Natural killer cell (primary cell): ENCODE measurements around the gene TSC22D1. TPM values are rescaled to one million over a fixed set of nuclear protein-coding genes. Genes with fewer than 3 reads are reported as not detected.

Experiments
- ATAC-seq, 3 donors: fragments of 150-1000 bp in 2 of 3; fragments of 200-7000 bp in 1 of 3; cut with Tn5 transposase; 1 replicate in 1 of 3; 2 replicates in 2 of 3; pipeline ENCODE4 v1.10.0; 2021; ENCODE audit warnings: mild to moderate bottlenecking in 2 of 3, moderate library complexity in 2 of 3
- DNase-seq, 2 donors: peaks; one replicate each; pipeline versions ENCODE4 v3.0.0 to v3.0.0-alpha.2; 2013 to 2021; ENCODE audit warnings: mixed read lengths in 1 of 2
- H3K27ac ChIP-seq: one replicate; pipeline ENCODE4 v1.5.1; 2013; ENCODE audit warnings: mild to moderate bottlenecking, low read length
- H3K27me3 ChIP-seq: one replicate; pipeline ENCODE4 v1.6.1; 2013; ENCODE audit warnings: low read length; ENCODE audit not compliant: control insufficient read depth, insufficient read depth
- H3K36me3 ChIP-seq: one replicate; pipeline ENCODE4 v1.6.1; 2013; ENCODE audit warnings: low read length; ENCODE audit not compliant: control insufficient read depth, insufficient read depth
- H3K4me1 ChIP-seq: one replicate; pipeline ENCODE4 v1.6.1; 2013; ENCODE audit warnings: low read length; ENCODE audit not compliant: control insufficient read depth, insufficient read depth
- H3K4me3 ChIP-seq: one replicate; pipeline ENCODE4 v1.5.1; 2013; ENCODE audit warnings: low read length
- H3K9me3 ChIP-seq: one replicate; pipeline ENCODE4 v1.6.1; 2013; ENCODE audit warnings: low read length; ENCODE audit not compliant: control insufficient read depth, insufficient read depth
- H3K27ac Mint-ChIP-seq, 2 donors: one replicate each; pipeline ENCODE4 v1.8.0; 2022; ENCODE audit warnings: mild to moderate bottlenecking in 2 of 2, mixed read lengths in 2 of 2, moderate library complexity in 1 of 2
- H3K27me3 Mint-ChIP-seq, 2 donors: one replicate each; pipeline ENCODE4 v1.8.0; 2022; ENCODE audit warnings: low read depth in 2 of 2, mixed read lengths in 2 of 2
- H3K36me3 Mint-ChIP-seq: one replicate; pipeline ENCODE4 v1.8.0; 2022; ENCODE audit warnings: mixed read lengths
- H3K4me1 Mint-ChIP-seq, 2 donors: one replicate each; pipeline ENCODE4 v1.8.0; 2022; ENCODE audit warnings: mixed read lengths in 2 of 2
- H3K4me3 Mint-ChIP-seq: one replicate; pipeline ENCODE4 v1.8.0; 2022; ENCODE audit warnings: mild to moderate bottlenecking, moderate library complexity, mixed read lengths
- H3K9me3 Mint-ChIP-seq, 2 donors: one replicate each; pipeline ENCODE4 v1.8.0; 2022; ENCODE audit warnings: mixed read lengths in 2 of 2
- WGBS: methylation state at CpG from one replicate; pipeline ENCODE4 v1.1.7; 2013; ENCODE audit warnings: missing lambda C conversion rate; ENCODE audit not compliant: insufficient coverage; 5-methylcytosine and 5-hydroxymethylcytosine counted together
- intact Hi-C: fragments of 100-400 bp; cut with micrococcal nuclease; formaldehyde crosslinking; loops from one replicate; pipeline ENCODE4 v1.14.2; 2022
- total RNA-seq, 4 donors: library from RNA; stranded (reverse); fragments of 120-200 nt in 1 of 4; gene quantifications; one replicate each; pipeline versions ENCODE4 v1.2.3 to v1.2.4, GENCODE V29; 2013 to 2022
- TF ChIP-seq, protein P1 (sequence below): fragments of 200-600 bp; IDR thresholded peaks from one replicate; pipeline ENCODE4 v1.8.0; 2022; ENCODE audit warnings: antibody characterized with exemption

The TSC22D1 gene
- total RNA-seq, 3 donors from 2014 or later (not counting 1 experiment from before 2014, with no cell fraction given), result 44.3 to 54.4 (median 44.6) TPM

DNA sequence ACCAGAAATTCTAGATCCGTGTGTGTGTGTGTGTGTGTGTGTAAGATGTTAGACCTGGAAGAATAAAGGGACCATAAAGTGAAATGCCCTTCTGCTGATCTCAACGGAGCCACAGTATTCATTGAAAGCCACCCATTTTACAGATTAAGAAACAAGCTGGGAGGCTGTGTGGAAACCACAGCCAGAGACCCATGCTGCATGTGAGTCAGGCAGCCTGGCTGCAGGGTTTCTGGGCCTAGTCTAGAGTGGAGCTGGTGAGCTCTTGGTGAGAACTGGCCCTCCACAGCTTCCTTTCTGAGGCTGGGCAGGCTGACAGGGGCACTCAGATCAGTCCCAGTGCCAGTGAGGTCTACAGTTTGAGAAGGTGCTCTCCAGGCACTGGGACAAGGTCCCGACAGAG, 127.3 kb downstream of the TSC22D1 start:
- H3K4me3 Mint-ChIP-seq, result no peak overlapping the region
- no peaks in the 10 kb centered on the region for H3K9me3 Mint-ChIP-seq
- H3K27me3 Mint-ChIP-seq, result no peaks in the 10 kb centered on the region
- no peaks in the 10 kb centered on the region for H3K4me1 ChIP-seq
- ATAC-seq (peak in 1 of 3 donors; percentile 21), DNase-seq (no peak)
- intact Hi-C loops, result no loop called here
- H3K9me3 ChIP-seq, result no peaks in the 10 kb centered on the region
- no peak overlapping the region for H3K27ac ChIP-seq
- TF ChIP-seq, protein P1, sequence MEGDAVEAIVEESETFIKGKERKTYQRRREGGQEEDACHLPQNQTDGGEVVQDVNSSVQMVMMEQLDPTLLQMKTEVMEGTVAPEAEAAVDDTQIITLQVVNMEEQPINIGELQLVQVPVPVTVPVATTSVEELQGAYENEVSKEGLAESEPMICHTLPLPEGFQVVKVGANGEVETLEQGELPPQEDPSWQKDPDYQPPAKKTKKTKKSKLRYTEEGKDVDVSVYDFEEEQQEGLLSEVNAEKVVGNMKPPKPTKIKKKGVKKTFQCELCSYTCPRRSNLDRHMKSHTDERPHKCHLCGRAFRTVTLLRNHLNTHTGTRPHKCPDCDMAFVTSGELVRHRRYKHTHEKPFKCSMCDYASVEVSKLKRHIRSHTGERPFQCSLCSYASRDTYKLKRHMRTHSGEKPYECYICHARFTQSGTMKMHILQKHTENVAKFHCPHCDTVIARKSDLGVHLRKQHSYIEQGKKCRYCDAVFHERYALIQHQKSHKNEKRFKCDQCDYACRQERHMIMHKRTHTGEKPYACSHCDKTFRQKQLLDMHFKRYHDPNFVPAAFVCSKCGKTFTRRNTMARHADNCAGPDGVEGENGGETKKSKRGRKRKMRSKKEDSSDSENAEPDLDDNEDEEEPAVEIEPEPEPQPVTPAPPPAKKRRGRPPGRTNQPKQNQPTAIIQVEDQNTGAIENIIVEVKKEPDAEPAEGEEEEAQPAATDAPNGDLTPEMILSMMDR, result no peak
- H3K4me3 ChIP-seq, result no peak overlapping the region
- peaks cover 0 to 7% of the 10 kb centered on the region in 2 donors for H3K4me1 Mint-ChIP-seq
- WGBS, result 76% methylated on average over 3 of the region's 3 CpGs
- no peaks in the 10 kb centered on the region for H3K36me3 Mint-ChIP-seq
- H3K36me3 ChIP-seq, result no peaks in the 10 kb centered on the region
- no peaks in the 10 kb centered on the region for H3K27me3 ChIP-seq
- H3K27ac Mint-ChIP-seq, result peak overlapping the region in 1 of 2 donors; percentile 33

DNA sequence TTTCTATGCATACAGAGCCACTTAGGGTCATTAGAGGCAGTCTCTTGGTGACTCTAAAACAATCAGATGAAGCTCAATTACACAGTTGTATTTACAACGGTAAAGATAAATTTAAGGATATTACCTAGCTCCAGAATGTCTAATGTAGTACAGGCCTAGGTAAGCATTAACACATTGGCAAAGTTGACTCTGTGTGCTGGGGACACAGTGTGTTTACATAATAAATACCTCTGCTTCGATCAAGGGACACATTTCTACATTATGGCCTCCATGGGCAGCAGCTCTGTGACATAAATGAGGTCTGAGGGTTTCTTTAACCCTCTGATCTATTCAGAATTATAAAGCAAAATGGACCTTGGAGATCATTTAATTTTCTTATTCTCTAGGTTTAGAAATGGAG, 127.8 kb downstream of the TSC22D1 start:
- TF ChIP-seq, protein P1, result no peak
- no peaks in the 10 kb centered on the region for H3K36me3 ChIP-seq
- WGBS, result 95% methylated on average over 2 of the region's 2 CpGs
- no peaks in the 10 kb centered on the region for H3K36me3 Mint-ChIP-seq
- H3K4me3 ChIP-seq, result no peak overlapping the region
- no peaks in the 10 kb centered on the region for H3K4me1 ChIP-seq
- no peak overlapping the region for H3K4me3 Mint-ChIP-seq
- DNase-seq, result no peak
- peaks cover 0 to 7% of the 10 kb centered on the region in 2 donors for H3K4me1 Mint-ChIP-seq
- no peaks in the 10 kb centered on the region for H3K27me3 Mint-ChIP-seq
- no peaks in the 10 kb centered on the region for H3K27me3 ChIP-seq
- no peaks in the 10 kb centered on the region for H3K9me3 ChIP-seq
- H3K27ac Mint-ChIP-seq, result peak overlapping the region in 1 of 2 donors; percentile 33
- no peak overlapping the region for H3K27ac ChIP-seq
- no peaks in the 10 kb centered on the region for H3K9me3 Mint-ChIP-seq
- no peak for ATAC-seq
- intact Hi-C loops, result no loop called here

DNA sequence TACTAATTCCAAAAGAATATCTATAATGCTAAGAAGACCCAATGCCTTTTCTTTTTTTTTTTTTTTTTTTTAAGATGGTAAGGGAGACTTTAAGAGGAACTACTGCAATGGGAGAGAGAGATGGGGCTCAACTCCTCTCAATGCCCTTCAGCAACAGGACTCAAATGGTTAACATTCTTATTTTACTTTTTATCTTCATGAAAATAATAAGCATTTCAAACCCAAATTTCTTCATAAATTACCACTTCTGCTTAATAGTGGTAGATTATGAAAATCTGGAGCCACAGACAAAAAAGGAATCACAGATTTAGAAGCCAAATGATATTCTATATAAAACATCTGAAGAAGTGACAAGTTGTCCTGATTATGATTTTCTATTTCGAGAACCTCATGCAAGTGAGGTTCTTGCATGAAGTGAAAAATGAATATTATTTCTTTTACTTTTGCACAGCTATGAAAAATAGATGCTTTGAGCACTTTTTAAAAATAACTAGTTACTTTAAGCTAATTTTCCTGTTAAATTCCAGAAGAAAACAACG, 128.3 kb downstream of the TSC22D1 start:
- Histone ChIP-seq H3K36me3 (no peaks in the 10 kb centered on the region), H3K9me3 (no peaks in the 10 kb centered on the region), H3K27me3 (no peaks in the 10 kb centered on the region), H3K4me3 (no peak overlapping the region), H3K4me1 (no peaks in the 10 kb centered on the region), H3K27ac (no peak overlapping the region)
- Mint-ChIP-seq H3K9me3 (no peaks in the 10 kb centered on the region), H3K4me1 (peaks cover 0 to 7% of the 10 kb centered on the region in 2 donors), H3K27me3 (no peaks in the 10 kb centered on the region), H3K27ac (no peak overlapping the region), H3K4me3 (no peak overlapping the region), H3K36me3 (no peaks in the 10 kb centered on the region)
- intact Hi-C loops, result no loop called here
- TF ChIP-seq, protein P1, result no peak
- ATAC-seq (no peak), DNase-seq (no peak)
- WGBS, result 100% methylated on average over 2 of the region's 2 CpGs

DNA sequence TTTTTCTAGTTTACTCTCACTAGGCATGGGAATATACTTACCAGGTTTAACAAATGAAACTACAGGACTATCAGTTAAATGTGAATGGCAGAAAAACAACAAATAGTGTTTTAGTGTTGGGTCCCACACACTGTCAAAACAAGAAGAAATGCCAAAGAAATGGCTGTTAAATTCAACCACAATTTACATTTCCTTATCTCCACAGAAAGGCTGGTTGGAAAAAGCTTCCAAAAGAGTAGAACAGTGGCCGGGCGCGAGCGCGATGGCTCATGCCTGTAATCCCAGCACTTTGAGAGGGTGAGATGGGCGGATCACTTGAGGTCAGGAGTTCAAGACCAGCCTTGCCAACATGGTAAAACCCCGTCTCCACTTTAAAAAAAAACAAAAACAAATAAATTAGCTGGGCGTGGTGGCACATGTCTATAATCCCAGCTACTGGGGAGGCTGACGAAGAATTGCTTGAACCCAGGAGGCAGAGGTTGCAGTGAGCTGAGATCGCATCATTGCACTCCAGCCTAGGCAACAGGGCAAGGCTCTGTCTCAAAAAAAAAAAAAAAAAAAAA, 136.0 kb downstream of the TSC22D1 start:
- no peaks in the 10 kb centered on the region for H3K36me3 Mint-ChIP-seq
- DNase-seq (no peak), ATAC-seq (no peak)
- 90% methylated on average over 10 of the region's 10 CpGs for WGBS
- Histone ChIP-seq H3K27ac (no peak overlapping the region), H3K9me3 (no peaks in the 10 kb centered on the region), H3K4me1 (peaks cover 15% of the 10 kb centered on the region), H3K4me3 (no peak overlapping the region), H3K27me3 (no peaks in the 10 kb centered on the region), H3K36me3 (no peaks in the 10 kb centered on the region)
- intact Hi-C loops, result no loop called here
- H3K27me3 Mint-ChIP-seq, result peaks cover 0 to 3% of the 10 kb centered on the region in 2 donors
- TF ChIP-seq, protein P1, result no peak
- peaks cover 27 to 28% of the 10 kb centered on the region in 2 donors for H3K4me1 Mint-ChIP-seq
- H3K9me3 Mint-ChIP-seq, result no peaks in the 10 kb centered on the region
- no peak overlapping the region for H3K4me3 Mint-ChIP-seq
- no peak overlapping the region for H3K27ac Mint-ChIP-seq
